ENCODE measurements around the gene NDUFA13. TPM values are rescaled to one million over a fixed set of nuclear protein-coding genes. Genes with fewer than 3 reads are reported as not detected.

NDUFA13 gene
- total RNA-seq, 1 experiment from 2014 or later, result 203 TPM

- BruUV-seq (replicated peaks), result no TSS peak
- Histone ChIP-seq H3K27ac (no peak overlapping the region), H3K4me3 (no peak overlapping the region), H3K9me2 (ENCODE audit: insufficient read depth) (no peaks in the 10 kb centered on the region), H3K36me3 (ENCODE audit: low read depth) (peaks cover 5% of the 10 kb centered on the region; the same call in 1 of the 2 replicates), H3K4me2 (no peak overlapping the region), H3K27me3 (ENCODE audit: insufficient read depth, low read depth) (no peaks in the 10 kb centered on the region), H2AFZ (no peak overlapping the region), H3K9me3 (ENCODE audit: insufficient read depth, low read depth) (no peaks in the 10 kb centered on the region), H3K4me1 (replicated peaks; ENCODE audit: insufficient read depth) (peaks cover 9% of the 10 kb centered on the region), H4K20me1 (ENCODE audit: insufficient read depth) (peaks cover 24% of the 10 kb centered on the region), H3K79me2 (ENCODE audit: low read depth) (peaks cover 30% of the 10 kb centered on the region), H3F3A (ENCODE audit: insufficient read depth, low read depth) (peaks cover 12% of the 10 kb centered on the region)
- no peak for TF ChIP-seq CTCF (conservative IDR thresholded peaks at IDR 0.05)
- no peak for TF ChIP-seq EZH2 (IDR thresholded peaks at IDR 0.05; ENCODE audit: low read depth)
- intact Hi-C loops (cut with micrococcal nuclease; ENCODE audit: unreplicated experiment), result no loop called here
- CTCF ChIA-PET, result no interaction called here
- POLR2A ChIA-PET (ENCODE audit: unreplicated experiment), result no interaction called here
- no peak for DNase-seq
These were observed 22.0 kb upstream of the NDUFA13 start for GRCh38 chr19:19493841-19494546.

GRCh38 chr19:19495614-19496603 lies 20.1 kb upstream of the NDUFA13 start:
- BruUV-seq (replicated peaks), result no TSS peak
- Histone ChIP-seq H3K79me2 (ENCODE audit: low read depth) (peaks cover 18% of the 10 kb centered on the region), H3K27ac (no peak overlapping the region), H3K9me3 (ENCODE audit: insufficient read depth, low read depth) (no peaks in the 10 kb centered on the region), H3K4me1 (replicated peaks; ENCODE audit: insufficient read depth) (no peaks in the 10 kb centered on the region), H3F3A (ENCODE audit: insufficient read depth, low read depth) (no peaks in the 10 kb centered on the region; the same call in 1 of the 2 replicates), H3K27me3 (ENCODE audit: insufficient read depth, low read depth) (no peaks in the 10 kb centered on the region), H3K4me3 (no peak overlapping the region), H4K20me1 (ENCODE audit: insufficient read depth) (peaks cover 12% of the 10 kb centered on the region), H3K36me3 (ENCODE audit: low read depth) (peaks cover 10% of the 10 kb centered on the region; the same call in 1 of the 2 replicates), H3K4me2 (no peak overlapping the region), H2AFZ (no peak overlapping the region), H3K9me2 (ENCODE audit: insufficient read depth) (no peaks in the 10 kb centered on the region)
- no peak for DNase-seq
- ChIA-PET POLR2A (ENCODE audit: unreplicated experiment) (no interaction called here), CTCF (no interaction called here)
- no peak for TF ChIP-seq EZH2 (IDR thresholded peaks at IDR 0.05; ENCODE audit: low read depth)
- no peak for TF ChIP-seq CTCF (conservative IDR thresholded peaks at IDR 0.05)
- intact Hi-C loops (cut with micrococcal nuclease; ENCODE audit: unreplicated experiment), result no loop called here

GRCh38 chr19:19498255-19498991 lies 17.6 kb upstream of the NDUFA13 start:
- H4K20me1 ChIP-seq (ENCODE audit: insufficient read depth), result peaks cover 15% of the 10 kb centered on the region
- no peaks in the 10 kb centered on the region for H3K4me1 ChIP-seq (replicated peaks; ENCODE audit: insufficient read depth)
- DNase-seq, result no peak
- H3K4me3 ChIP-seq, result no peak overlapping the region
- ChIA-PET POLR2A (ENCODE audit: unreplicated experiment) (no interaction called here), CTCF (no interaction called here)
- no TSS peak for BruUV-seq (replicated peaks)
- H3K27ac ChIP-seq, result no peak overlapping the region
- intact Hi-C loops (cut with micrococcal nuclease; ENCODE audit: unreplicated experiment), result no loop called here
- H3K36me3 ChIP-seq (ENCODE audit: low read depth), result peaks cover 18% of the 10 kb centered on the region; the same call in 1 of the 2 replicates
- H3K79me2 ChIP-seq (ENCODE audit: low read depth), result 0 out of 2 replicates have a peak, but pooled peaks cover 6% of the 10 kb centered on the region
- H2AFZ ChIP-seq, result no peak overlapping the region
- peaks cover 5% of the 10 kb centered on the region; the same call in 1 of the 2 replicates for H3F3A ChIP-seq (ENCODE audit: insufficient read depth, low read depth)
- no peak overlapping the region for H3K4me2 ChIP-seq
- H3K9me3 ChIP-seq (ENCODE audit: insufficient read depth, low read depth), result no peaks in the 10 kb centered on the region
- no peaks in the 10 kb centered on the region for H3K27me3 ChIP-seq (ENCODE audit: insufficient read depth, low read depth)
- no peak for TF ChIP-seq CTCF (conservative IDR thresholded peaks at IDR 0.05)
- no peaks in the 10 kb centered on the region for H3K9me2 ChIP-seq (ENCODE audit: insufficient read depth)
